ENCODE measurements around the gene C2.

DNA sequence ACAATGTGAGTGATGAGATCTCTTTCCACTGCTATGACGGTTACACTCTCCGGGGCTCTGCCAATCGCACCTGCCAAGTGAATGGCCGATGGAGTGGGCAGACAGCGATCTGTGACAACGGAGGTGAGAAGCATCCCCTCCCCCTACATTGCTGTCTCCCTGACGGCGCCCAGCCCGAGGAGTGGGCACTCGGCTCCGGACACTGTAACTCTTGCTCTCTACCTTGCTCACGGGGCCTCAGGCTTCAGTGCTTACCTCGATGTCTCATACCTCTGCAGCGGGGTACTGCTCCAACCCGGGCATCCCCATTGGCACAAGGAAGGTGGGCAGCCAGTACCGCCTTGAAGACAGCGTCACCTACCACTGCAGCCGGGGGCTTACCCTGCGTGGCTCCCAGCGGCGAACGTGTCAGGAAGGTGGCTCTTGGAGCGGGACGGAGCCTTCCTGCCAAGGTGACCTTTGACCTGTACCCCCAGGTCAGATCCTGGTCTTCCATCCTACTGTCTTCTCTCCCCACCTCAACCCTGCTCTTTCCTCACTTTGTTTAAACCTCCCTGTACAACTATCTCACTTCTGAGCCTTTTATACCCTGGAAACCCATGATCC, 19.7 kb downstream of the C2 start:
- TF ChIP-seq, protein P1, sequence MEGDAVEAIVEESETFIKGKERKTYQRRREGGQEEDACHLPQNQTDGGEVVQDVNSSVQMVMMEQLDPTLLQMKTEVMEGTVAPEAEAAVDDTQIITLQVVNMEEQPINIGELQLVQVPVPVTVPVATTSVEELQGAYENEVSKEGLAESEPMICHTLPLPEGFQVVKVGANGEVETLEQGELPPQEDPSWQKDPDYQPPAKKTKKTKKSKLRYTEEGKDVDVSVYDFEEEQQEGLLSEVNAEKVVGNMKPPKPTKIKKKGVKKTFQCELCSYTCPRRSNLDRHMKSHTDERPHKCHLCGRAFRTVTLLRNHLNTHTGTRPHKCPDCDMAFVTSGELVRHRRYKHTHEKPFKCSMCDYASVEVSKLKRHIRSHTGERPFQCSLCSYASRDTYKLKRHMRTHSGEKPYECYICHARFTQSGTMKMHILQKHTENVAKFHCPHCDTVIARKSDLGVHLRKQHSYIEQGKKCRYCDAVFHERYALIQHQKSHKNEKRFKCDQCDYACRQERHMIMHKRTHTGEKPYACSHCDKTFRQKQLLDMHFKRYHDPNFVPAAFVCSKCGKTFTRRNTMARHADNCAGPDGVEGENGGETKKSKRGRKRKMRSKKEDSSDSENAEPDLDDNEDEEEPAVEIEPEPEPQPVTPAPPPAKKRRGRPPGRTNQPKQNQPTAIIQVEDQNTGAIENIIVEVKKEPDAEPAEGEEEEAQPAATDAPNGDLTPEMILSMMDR (IDR thresholded peaks at IDR 0.05; ENCODE audit: low read depth, low read length), result no peak
- TF ChIP-seq POLR2A (IDR thresholded peaks at IDR 0.05; ENCODE audit: extremely low read depth, insufficient read length), result no peak
- TF ChIP-seq, protein P2, sequence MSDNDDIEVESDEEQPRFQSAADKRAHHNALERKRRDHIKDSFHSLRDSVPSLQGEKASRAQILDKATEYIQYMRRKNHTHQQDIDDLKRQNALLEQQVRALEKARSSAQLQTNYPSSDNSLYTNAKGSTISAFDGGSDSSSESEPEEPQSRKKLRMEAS (IDR thresholded peaks at IDR 0.05; ENCODE audit: low read depth, low read length), result no peak
